ENCODE measurements around the gene HSPA9.

HSPA9 gene

GRCh38 chr5:138529812-138530211, 45.4 kb downstream of the HSPA9 start:
- ChIA-PET POLR2A (interaction anchor here (0.8 to 5.7 kb wide), 3 partner anchors 13 to 351 kb away, joined by 3 to 30 read pairs (median 4); partner anchors contain the start of genes ETF1, HSPA9 and KIF20A), CTCF (interaction anchor here (1.0 to 1.2 kb wide), 2 partner anchors 19 to 26 kb away, joined by 3 read pairs; no protein-coding TSS in a partner anchor)
- Histone ChIP-seq H3K9me3 (ENCODE audit: control insufficient read depth, insufficient read depth, low read depth, low read length) (no peaks in the 10 kb centered on the region), H3K4me1 (ENCODE audit: control insufficient read depth, insufficient read depth, low read length) (peaks cover 17% of the 10 kb centered on the region), H3K36me3 (ENCODE audit: control insufficient read depth in 2 of 2, insufficient read depth in 1 of 2, low read length in 2 of 2) (peaks cover 18 to 55% of the 10 kb centered on the region in 2 experiments; a peak in 2 of 3 replicates), H3K27ac (ENCODE audit: extremely low read depth, low read depth, low read length) (no peak overlapping the region), H3K4me3 (ENCODE audit: low read depth, low read length) (no peak overlapping the region)
- TF ChIP-seq ZNF121 (tag by site-specific recombination; IDR thresholded peaks at IDR 0.05) (peak; percentile 51; the same call in 1 of the 2 replicates), ZNF157 (tag by site-specific recombination; IDR thresholded peaks at IDR 0.05) (no peak)

DNA sequence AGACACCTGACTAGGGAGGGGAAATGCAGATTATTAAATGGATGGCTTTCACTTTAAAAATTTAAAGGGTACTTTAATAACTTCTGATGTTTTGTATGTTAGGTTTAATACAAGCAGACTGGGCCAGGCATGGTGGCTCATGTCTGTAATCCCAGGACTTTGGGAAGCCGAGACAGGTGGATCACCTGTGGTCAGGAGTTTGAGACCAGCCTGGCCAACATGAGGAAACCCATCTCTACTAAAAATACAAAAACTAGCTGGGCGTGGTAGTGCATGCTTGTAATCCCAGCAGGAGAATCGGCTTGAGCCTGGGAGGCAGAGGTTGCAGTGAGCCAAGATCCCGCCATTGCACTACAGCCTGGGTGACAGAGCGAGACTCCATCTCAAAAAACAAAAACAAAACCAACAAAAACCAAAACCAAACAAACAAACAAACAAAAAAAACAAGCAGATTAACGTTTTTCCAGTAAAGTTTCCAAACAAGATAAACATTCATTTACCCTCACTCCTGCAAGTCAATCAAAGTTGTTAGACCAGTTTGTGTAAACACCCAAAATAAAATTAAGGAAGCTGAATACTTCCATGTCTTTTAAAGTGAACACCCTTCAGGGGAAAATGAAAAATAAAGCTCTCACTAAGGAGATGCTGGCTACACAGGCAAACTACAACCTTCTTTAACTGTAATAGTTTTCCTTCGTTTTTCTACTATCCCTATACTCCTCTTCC, 46.3 kb downstream of the HSPA9 start:
- Histone ChIP-seq H3K9me3 (ENCODE audit: control insufficient read depth, insufficient read depth, low read depth, low read length) (no peaks in the 10 kb centered on the region), H3K36me3 (ENCODE audit: control insufficient read depth in 2 of 2, insufficient read depth in 1 of 2, low read length in 2 of 2) (peaks cover 17 to 47% of the 10 kb centered on the region in 2 experiments; a peak in 2 of 3 replicates), H3K4me3 (ENCODE audit: low read depth, low read length) (no peak overlapping the region), H3K4me1 (ENCODE audit: control insufficient read depth, insufficient read depth, low read length) (peaks cover 17% of the 10 kb centered on the region), H3K27ac (ENCODE audit: extremely low read depth, low read depth, low read length) (peak overlapping the region; percentile 34; the same call in 1 of the 2 replicates)
- ChIA-PET POLR2A (interaction anchor here (1.1 to 5.7 kb wide), 2 partner anchors 14 to 47 kb away, joined by 3 to 30 read pairs; partner anchors contain the start of genes ETF1 and HSPA9), CTCF (interaction anchor here (0.7 to 1.2 kb wide), 3 partner anchors 19 to 65 kb away, joined by 3 to 4 read pairs (median 3); no protein-coding TSS in a partner anchor)
- TF ChIP-seq ZNF623 (tag by site-specific recombination; IDR thresholded peaks at IDR 0.05) = no peak
- TF ChIP-seq ZNF600 (tag by site-specific recombination; IDR thresholded peaks at IDR 0.05) = peak; percentile 78
- TF ChIP-seq ZNF529 (tag by site-specific recombination; IDR thresholded peaks at IDR 0.05; ENCODE audit: insufficient replicate concordance) = no peak
- no peak for TF ChIP-seq TCF7L2 (IDR thresholded peaks at IDR 0.05; ENCODE audit: borderline replicate concordance, low read depth, low read length)
- TF ChIP-seq PRDM10 (tag by site-specific recombination; IDR thresholded peaks at IDR 0.05) = peak; percentile 65
- TF ChIP-seq ZNF184 (tag by site-specific recombination; IDR thresholded peaks at IDR 0.05) = no peak
- TF ChIP-seq ZNF302 (tag by site-specific recombination; IDR thresholded peaks at IDR 0.05; ENCODE audit: low read depth) = no peak
- no peak for TF ChIP-seq ZNF76 (tag by site-specific recombination; IDR thresholded peaks at IDR 0.05; ENCODE audit: borderline replicate concordance, low read depth)
- TF ChIP-seq CTCF (tag by site-specific recombination; IDR thresholded peaks at IDR 0.05) = no peak
- TF ChIP-seq ZNF148 (tag by site-specific recombination; IDR thresholded peaks at IDR 0.05; ENCODE audit: borderline replicate concordance) = no peak
- no peak for TF ChIP-seq ZBTB6 (tag by site-specific recombination; IDR thresholded peaks at IDR 0.05)
- no peak for TF ChIP-seq KLF8 (tag by site-specific recombination; IDR thresholded peaks at IDR 0.05)
- TF ChIP-seq ZNF670 (tag by site-specific recombination; IDR thresholded peaks at IDR 0.05; ENCODE audit: low read depth) = no peak
- TF ChIP-seq, protein P1, sequence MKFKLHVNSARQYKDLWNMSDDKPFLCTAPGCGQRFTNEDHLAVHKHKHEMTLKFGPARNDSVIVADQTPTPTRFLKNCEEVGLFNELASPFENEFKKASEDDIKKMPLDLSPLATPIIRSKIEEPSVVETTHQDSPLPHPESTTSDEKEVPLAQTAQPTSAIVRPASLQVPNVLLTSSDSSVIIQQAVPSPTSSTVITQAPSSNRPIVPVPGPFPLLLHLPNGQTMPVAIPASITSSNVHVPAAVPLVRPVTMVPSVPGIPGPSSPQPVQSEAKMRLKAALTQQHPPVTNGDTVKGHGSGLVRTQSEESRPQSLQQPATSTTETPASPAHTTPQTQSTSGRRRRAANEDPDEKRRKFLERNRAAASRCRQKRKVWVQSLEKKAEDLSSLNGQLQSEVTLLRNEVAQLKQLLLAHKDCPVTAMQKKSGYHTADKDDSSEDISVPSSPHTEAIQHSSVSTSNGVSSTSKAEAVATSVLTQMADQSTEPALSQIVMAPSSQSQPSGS (tag by site-specific recombination; IDR thresholded peaks at IDR 0.05; ENCODE audit: low read depth) = no peak
- peak; percentile 39; the same call in 1 of the 2 replicates for TF ChIP-seq PRDM1 (tag by site-specific recombination; IDR thresholded peaks at IDR 0.05)
- TF ChIP-seq ZNF416 (tag by site-specific recombination; IDR thresholded peaks at IDR 0.05) = no peak
- TF ChIP-seq ZNF324 (tag by site-specific recombination; IDR thresholded peaks at IDR 0.05) = no peak
- TF ChIP-seq ZNF624 (tag by site-specific recombination; IDR thresholded peaks at IDR 0.05) = no peak
- TF ChIP-seq ZNF473 (tag by site-specific recombination; IDR thresholded peaks at IDR 0.05) = no peak
- TF ChIP-seq SCRT2 (tag by site-specific recombination; IDR thresholded peaks at IDR 0.05) = no peak

Measured in HEK293 (cell line).